NCI-H2029 (cell line): ENCODE data around the gene DDX27.
"Not testable (repeated sequence)": the region's sequence is repeated elsewhere in the genome, so short reads cannot be mapped to it uniquely, and the experiment has no call there.

Experiments used
- DNase-seq: peaks from one replicate; lab custom pipeline; 2025; lab: John Stamatoyannopoulos, UW

Gene DDX27

DNA sequence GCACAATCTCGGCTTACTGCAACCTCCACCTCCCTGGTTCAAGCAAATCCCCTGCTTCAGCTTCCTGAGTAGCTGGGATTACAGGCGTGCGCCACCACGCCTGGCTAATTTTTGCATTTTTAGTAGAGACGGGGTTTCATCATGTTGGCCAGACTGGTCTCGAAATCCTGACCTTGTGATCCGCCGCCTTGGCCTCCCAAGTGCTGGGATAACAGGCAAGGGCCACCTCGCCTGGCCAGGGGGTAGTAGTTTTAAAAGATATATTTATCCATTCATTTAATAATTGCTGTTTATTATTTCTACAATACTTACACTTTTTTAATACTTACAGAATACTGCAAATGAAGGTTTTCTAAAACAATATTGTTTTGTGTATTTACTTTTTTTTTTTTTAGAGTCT is 15.5 kb upstream of the DDX27 start:
- DNase-seq, result no peak

DNA sequence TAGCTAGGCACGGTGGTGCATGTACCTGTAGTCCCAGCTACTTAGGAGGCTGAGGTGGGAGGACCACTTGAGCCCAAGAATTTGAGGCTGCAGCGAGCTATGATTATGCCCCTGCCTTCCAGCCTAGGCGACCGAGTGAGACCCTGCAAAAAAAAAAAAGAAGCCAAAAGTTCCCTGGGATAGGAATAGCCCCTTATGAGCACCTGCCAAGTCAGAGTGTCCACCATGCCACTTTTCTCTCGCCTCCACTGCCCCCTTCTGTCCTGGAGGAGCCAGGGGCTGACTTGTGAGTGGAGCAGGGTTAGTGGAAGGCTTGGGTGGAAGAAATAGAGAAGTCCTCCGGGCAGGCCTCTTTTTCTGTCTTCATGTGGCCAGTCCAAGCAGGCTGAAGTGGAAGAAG is 12.1 kb upstream of the DDX27 start:
- no peak for DNase-seq

DNA sequence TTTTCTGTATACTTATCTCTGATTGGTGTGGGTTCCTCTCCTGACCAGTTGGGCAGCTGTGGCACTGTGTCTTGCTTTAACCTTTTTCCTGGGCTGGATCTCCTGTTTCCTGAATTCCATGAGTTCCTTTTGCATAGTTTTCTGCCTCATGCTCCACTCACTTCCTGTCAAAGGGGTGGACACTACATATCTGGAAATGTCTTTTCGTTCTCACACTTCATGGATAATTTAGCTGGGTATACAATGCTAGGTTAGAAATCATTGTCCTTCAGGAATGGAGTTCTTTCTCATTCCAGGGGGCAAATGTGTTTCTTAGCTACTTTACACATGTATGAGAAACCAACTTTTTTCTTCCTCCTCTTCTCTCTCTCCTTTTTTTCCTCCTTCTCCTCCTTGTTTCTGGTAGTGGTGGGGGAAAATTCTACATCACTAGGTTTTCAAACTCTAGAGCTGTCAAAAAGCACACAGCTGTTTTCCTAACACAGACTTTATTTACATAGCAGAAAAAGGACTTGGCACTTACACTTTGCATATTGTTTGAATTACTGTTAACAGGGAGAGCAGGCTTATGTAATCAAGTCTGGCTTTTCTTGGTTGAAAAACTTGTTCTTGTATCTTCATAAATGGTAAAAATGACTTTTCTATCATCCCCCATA is 9.0 kb upstream of the DDX27 start:
- DNase-seq, result no peak

DNA sequence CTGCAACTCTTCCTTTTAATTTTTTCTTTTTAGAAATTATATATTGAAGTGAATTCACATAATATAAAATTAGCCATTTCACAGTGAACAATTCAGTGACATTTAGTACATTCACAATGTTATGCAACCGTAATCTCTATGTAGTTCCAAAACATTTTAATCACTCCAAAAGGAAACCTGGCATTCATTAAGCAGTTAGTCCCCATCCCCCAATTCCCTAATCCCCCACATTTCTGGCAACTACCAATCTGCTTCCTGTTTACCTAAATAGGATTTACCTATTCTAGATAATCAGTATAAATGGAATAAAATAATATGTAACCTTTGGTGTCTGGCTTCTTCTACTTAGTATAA is 8.5 kb upstream of the DDX27 start:
- no peak for DNase-seq

DNA sequence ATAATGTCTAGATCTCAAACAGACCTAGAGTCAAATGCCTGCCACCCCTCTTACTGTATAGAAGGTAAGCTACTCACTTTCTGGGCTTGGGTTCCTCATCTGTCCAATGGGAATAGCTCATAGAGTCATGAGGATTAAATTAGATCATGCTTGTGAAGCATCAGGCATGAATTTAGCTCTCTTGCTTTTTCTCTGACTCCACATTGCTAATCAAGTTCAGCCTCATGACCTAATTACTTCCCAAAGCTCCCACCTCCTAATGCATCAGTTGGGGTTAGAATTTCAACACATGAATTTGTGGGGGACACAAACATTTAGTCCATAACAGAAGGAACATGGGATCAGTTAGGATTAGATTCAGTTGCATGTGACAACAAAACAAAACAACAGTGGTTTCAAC is 4.6 kb upstream of the DDX27 start:
- no peak for DNase-seq

DNA sequence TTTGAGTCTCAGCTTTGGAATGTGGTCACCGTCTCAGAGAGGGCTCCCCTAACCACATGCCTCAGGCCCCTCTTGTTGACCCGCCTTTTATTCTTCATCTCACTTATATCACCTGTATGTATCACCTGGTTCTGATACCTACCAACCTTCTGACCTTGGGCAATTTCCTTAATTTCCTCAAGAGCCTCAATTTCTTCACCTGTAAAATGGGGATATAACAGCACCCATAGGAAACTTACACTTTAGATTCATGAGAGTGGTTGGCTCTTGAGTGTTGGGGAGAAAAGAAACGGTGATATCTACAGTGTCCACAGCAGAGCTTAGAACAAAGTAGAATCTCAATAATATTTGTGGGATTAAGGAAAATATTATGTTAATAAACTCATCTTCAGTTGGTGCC is 4.0 kb upstream of the DDX27 start:
- DNase-seq, result no peak

DNA sequence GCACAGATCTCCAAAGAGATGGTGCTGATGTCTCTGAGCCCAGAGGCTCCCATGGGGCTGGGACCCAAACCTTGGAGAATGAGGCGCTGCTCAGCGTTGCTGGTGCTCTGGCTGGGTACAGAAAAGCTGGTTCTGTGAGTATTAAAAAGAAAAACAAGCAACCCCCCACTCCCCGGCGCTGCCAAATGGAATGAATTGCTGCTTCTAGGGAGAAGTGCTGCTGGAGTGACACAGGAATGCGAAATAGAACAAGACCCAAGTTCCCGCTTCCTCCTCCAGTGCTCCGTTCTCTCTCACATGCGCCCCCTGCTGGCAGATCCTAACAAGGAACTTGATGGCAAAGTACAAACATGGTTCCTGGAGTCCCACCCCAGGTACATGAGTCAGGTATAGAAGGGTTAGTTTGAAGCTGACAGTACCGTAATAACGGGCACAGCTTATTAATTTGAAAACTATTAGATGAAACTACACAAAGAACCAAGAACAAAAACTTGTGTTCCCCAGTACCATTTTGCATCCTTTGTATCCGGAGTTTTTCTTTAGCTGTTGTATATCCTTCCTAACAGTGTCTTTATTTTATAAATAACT is 2.1 kb upstream of the DDX27 start:
- DNase-seq, result peak; percentile 81

DNA sequence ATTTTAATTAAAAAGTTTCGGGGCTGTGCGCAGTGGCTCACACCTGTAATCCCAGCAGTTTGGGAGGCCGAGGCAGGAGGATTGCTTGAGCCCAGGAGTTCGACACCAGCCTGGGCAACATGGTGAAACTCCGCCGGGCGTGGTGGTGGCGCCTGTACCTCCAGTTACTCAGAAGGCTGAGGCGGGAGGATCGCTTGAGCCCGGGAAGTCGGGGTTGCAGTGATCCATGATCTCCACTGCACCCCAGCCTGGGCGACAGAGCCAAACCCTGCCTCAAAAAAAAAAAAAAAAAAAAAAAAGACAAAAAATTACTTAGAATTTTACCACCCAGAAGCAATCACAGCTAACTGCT is 501 bp upstream of the DDX27 start:
- DNase-seq, result not testable (repeated sequence)

DNA sequence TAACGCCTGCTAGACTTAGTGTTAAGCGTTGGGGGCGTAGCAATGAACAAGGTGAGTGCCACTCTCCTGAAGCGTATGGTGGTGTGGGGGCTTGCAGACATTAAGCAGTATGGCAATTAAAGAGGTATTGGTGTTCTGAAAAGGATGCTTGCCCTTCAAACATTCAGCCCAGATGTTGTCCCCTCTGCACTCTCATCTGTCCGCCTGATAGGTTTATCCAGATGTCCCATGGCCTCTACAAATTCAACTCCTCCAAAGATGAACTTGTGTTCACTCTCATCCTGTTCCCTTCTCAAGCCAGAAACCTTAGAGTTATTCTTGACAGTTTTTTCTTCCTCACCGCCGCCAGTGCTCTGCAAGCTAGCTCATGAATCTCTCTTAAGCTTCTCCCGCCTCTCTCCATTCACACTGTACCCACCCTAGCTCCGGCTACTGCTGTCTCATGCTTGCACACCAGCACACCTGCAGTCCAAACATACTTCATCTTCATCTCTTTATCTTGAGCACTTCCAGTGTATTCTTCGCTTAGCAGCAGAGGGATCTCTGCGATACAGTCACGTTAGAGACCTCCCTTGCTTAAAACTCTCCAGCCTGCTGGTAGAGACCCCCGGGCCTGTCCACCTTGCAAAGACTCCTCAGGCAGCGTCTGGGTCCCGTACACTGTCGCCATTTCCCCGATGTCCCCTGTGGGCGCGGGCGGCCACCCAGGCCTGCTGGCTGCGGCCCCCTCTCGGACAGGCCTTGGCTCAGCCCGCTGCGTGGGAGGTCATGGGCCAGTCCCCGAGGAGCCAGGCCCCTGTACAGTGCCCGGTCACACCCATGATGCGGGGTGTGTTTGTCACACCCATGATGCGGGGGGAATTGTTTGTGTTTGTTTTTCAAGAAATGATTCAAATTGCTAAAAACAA is 962 bp downstream of the DDX27 start:
- DNase-seq, result no peak

DNA sequence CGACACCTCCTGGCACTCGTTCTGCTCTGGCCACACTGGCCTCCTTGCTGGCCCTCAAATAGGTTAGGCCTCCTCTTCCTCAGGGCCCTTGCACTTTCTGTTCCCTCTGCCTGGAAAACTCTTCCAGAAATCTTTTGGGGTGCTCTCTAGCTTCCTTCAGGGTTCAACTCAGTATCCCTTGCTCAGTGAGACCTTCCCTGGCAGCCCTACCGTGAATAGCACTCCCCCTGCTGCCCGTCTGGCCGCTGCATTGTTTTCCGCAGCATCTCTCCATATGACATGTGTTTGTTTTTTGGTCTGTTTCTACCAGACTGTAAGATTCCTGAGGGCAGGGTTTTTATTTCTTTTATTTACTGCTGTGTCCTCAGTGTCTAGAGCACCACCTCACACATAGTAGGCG is 6.7 kb downstream of the DDX27 start:
- DNase-seq, result no peak

DNA sequence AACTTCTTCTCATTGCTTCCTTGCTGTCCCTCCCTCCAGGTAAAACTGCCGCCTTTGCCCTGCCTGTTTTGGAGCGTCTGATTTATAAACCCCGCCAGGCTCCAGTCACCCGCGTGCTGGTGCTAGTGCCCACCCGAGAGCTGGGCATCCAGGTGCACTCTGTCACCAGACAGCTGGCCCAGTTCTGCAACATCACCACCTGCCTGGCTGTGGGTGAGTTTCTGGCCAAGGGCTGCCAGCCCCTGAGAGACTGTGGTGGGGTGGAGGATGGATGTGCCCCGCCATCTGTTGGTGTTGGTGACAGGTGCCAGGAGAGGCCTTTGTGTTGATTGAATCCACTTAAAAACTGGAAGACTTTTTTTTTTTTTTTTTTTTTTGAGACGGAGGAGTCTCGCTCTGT is 9.5 kb downstream of the DDX27 start:
- DNase-seq, result peak; percentile 80

DNA sequence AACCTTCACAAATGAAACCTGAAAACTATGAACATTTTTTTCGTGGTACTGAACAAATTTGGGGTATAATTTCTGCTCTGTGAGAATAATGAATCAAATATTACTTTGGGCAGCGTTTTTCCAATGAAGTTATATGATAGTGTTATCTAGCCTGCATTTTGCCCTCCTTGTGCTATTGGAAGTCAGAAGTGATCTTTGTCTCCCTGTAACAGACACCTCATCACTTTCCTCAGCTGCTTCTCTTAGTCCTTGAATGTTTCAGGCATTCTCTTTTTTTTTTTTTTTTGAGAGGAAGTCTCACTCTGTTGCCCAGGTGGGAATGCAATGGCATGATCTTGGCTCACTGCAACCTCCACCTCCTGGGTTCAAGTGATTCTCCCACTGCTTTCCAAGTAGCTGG is 10.2 kb downstream of the DDX27 start:
- DNase-seq, result no peak

DNA sequence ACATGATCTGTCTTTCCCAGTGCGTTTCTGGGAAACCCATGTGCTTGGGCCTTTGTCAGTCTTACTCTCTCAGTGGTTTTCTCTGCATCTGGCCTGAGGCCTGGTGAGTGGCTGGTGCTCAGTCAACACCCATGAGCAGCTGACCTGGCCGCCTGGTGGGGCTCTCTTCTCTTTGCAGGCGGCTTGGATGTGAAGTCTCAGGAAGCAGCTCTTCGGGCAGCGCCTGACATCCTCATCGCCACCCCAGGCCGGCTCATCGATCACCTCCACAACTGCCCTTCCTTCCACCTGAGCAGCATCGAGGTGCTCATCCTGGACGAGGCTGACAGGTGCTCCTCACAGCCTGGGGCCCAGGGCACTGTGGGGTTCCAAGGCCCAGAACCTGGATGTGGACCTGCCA is 10.8 kb downstream of the DDX27 start:
- peak; percentile 98 for DNase-seq

DNA sequence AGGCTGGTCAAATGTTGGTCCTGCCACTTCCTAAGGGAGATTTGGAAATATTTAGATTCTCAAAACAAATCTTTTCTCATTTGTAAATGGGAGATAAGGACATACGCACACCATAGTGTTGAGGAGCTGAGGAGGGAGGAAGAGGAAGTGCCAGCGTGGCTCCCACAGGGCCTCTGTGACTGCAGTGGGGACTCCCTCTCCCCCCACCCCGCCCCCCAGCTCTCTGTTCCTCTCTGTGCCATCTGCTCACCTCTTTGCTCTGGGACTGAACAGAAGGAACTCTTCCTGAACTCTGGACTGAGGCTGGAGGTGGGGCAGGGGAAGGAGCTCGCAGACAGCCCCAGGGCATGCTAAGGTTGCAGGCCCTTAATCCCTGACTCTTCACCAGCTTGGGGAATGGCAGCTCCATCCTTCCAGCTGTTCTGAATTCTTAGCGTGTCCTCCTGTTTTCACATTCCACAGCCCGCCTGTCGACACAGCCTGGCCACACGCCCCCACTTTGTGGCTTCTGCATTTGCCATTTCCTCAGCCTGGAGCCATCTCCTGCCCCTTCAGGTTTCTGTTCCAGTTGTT is 11.4 kb downstream of the DDX27 start:
- no peak for DNase-seq

DNA sequence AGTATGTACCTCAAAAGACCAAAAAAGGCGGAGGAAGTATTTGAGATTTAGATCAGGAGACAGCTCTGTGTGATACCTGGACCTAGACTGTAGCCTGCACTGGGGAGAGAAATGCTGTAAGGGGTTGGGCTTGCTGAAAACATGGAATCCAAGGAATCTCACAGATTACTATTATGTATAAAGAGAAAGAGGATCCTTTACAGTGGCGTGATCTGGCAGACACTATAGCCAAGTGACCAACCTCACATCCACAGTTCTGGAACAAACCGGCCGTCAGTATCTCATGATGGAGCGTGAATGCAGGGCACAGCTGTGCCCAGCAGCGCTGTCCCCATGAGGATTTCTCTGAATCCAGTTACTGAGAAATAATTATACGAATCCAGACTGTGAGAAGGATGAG is 12.3 kb downstream of the DDX27 start:
- DNase-seq, result no peak

DNA sequence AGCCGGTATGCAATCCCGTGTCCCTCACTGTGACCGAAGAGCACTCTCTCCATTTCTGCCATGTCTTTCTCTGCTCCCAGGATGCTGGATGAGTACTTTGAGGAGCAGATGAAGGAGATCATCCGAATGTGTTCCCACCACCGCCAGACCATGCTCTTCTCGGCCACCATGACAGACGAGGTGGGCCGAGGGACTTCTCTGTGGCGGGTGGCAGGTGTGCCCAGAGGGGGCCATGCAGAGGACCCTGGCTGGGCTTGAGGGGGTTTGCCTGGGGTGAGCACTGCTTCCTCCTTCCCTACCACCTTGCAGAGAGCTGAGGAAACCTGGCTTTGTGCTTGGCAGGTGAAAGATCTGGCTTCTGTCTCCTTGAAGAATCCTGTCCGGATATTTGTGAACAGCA is 14.0 kb downstream of the DDX27 start:
- no peak for DNase-seq

DNA sequence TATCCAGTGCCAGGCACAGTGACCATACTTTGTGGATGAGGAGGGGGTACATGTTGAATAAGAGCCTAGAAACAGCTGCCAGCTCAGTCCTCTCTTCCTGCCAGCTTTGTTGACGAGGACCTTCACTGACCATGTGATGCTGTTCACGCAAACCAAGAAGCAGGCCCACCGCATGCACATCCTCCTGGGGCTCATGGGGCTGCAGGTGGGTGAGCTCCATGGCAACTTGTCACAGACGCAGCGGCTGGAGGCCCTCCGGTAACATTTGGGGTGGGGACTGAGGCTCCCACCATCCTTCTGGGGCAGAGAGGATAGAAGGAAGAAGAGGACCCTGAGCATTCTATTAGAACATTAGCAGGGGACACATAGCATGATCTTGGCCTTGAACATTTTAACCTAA is 15.6 kb downstream of the DDX27 start:
- no peak for DNase-seq

DNA sequence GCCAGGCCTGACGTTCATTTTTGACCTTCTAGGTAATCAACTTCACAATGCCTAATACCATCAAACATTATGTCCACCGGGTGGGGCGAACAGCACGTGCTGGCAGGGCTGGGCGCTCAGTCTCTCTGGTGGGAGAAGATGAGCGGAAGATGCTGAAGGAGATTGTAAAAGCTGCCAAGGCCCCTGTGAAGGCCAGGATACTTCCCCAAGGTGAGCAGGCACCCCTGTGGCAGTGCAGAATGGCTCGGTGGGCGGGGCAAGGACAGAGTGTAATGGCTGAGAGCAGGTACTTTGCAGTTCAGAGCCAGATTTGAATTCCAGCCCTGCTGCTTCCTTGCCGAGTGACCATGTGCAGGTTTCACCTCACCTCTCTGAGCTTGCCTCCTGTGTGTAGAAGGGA is 17.1 kb downstream of the DDX27 start:
- DNase-seq, result no peak

DNA sequence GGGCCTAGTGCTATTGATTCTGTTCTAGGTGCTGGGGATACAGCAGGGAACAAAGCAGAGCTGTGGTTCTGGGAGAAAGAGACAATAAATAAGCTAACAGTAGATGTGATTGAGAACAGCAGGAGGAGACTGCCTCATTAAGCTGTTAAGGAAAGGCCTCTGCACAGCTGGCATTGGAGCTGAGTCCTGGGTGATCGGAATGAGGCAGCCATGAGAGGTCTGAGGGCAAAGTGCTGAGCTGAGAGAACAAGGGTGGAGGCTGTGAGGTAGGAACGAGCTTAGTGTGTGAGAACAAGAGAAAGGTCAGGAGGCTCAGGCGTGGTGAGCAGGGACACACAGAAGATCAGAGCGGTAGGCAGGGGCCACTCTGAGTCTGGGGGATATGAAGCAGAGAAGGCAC is 18.3 kb downstream of the DDX27 start:
- DNase-seq, result no peak

DNA sequence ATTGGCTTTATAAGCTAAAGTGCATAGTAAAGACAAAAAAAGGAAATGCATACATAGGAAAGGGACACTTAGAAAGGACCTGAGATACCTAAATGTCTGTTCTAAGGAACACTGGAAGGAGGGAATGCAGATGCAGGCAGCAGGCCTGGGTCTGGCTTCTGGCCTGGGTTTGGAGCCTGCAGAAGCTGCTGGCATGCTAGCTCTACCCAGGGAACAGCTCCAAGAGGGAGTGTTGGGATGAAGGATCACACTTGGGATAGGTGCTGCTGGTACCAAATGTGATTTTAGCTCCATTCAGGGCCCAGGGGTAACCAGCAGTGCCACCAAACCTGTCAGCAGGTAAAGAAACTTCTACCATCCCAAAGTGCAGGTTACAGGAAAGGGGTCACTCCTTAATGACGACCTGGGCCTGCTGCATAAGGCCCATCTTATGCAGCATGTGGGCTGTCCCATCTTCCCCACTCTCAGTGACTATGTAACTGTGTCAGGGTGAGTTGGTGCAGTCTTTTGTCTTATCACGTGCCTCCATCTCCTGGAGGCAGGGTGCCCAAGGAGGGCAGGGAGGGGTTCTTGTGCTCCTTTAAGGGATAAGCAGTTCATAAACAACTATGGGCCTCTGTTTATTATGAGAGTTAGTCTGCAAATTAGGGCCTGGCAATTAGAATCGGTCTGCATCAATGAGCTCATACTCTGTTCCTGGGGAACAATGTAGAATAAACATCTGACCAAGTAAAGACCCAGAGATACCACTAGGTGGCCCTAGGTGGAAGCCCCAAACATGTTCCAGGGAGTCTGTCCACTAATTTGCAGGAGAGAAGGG is 26.9 kb downstream of the DDX27 start:
- DNase-seq, result no peak

DNA sequence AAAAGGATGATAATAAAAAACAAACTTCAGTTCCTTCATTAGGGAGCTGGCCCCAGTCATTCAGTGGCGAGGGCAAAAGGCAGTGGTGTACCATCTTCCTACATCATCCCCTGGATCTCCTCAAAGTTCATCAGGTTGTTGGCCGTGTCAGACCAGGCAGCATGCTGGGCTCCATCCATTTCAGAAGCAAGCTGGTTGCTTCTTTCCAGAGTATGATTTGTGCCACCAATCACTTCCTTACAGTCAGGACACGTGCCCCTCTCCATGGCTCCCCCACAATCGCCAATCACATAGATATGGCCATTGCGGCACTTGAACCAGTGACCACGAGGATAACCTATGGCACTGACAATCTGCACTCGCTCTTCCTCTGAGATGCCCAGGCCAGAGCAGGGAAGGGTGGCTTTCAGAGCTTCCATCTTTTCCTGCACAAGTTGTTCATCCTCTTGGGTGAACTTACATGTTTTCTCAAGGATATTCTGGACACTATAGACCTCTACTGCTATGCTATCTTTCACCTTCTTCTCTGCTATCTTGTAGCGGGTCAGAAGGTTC is 28.0 kb downstream of the DDX27 start:
- DNase-seq, result no peak

DNA sequence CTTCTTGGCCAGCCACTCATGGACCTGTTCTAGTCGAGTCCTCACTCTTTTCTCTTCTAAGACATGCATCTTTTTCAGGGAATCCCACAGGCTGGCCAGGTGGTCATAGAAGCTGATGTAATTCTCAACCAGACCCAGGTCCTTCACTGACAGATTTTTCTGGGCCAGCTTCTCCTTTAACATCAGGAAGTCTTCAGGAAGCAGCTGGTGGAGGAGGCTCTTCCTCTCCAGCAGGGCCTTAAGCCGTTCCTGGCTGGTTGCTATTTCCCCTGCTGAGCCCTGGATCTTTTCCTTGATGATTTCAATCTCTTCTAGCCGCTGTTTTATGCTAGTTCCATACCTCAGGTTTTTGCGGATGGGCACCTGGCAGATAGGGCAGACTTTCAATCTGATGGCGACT is 28.6 kb downstream of the DDX27 start:
- no peak for DNase-seq
